Ecto neural progenitor cell (in vitro differentiated cells): ENCODE measurements around the gene CALCOCO2.
"Not testable (repeated sequence)": the region's sequence is repeated elsewhere in the genome, so short reads cannot be mapped to it uniquely, and the experiment has no call there.

Experiments used
- DNase-seq: peaks from one replicate; pipeline ENCODE4 v3.0.0-alpha.2; 2018; ENCODE audit warnings: low spot score

Gene CALCOCO2

GRCh38 chr17:48825446-48826381, 5.1 kb upstream of the CALCOCO2 start:
- DNase-seq, result no peak

GRCh38 chr17:48831549-48831883, 681 bp downstream of the CALCOCO2 start:
- DNase-seq, result no peak

GRCh38 chr17:48834973-48835372, 4.1 kb downstream of the CALCOCO2 start:
- no peak for DNase-seq

GRCh38 chr17:48835971-48836370, 5.1 kb downstream of the CALCOCO2 start:
- no peak for DNase-seq

- not testable (repeated sequence) for DNase-seq
Measured at GRCh38 chr17:48837458-48837857, 6.6 kb downstream of the CALCOCO2 start.

GRCh38 chr17:48840441-48840840, 9.6 kb downstream of the CALCOCO2 start:
- DNase-seq, result no peak

- DNase-seq, result no peak
Measured at GRCh38 chr17:48841395-48841831, 10.6 kb downstream of the CALCOCO2 start.

GRCh38 chr17:48842746-48843145, 11.9 kb downstream of the CALCOCO2 start:
- DNase-seq, result no peak

GRCh38 chr17:48843187-48843900, 12.5 kb downstream of the CALCOCO2 start:
- DNase-seq, result no peak

- no peak for DNase-seq
Measured at GRCh38 chr17:48850792-48851323, 20.0 kb downstream of the CALCOCO2 start.

GRCh38 chr17:48854774-48855476, 24.1 kb downstream of the CALCOCO2 start:
- DNase-seq, result no peak

- no peak for DNase-seq
Measured at GRCh38 chr17:48856122-48856821, 25.4 kb downstream of the CALCOCO2 start.

- no peak for DNase-seq
Measured at GRCh38 chr17:48860034-48860433, 29.2 kb downstream of the CALCOCO2 start.

- no peak for DNase-seq
Measured at GRCh38 chr17:48860456-48860855, 29.6 kb downstream of the CALCOCO2 start.

GRCh38 chr17:48868916-48869500, 38.2 kb downstream of the CALCOCO2 start:
- no peak for DNase-seq

GRCh38 chr17:48869821-48870318, 39.0 kb downstream of the CALCOCO2 start:
- DNase-seq, result no peak

- no peak for DNase-seq
Measured at GRCh38 chr17:48871035-48871550, 40.3 kb downstream of the CALCOCO2 start.

- DNase-seq, result no peak
Measured at GRCh38 chr17:48871551-48872351, 40.9 kb downstream of the CALCOCO2 start.

GRCh38 chr17:48872409-48872808, 41.6 kb downstream of the CALCOCO2 start:
- not testable (repeated sequence) for DNase-seq

- DNase-seq, result no peak
Measured at GRCh38 chr17:48873209-48873608, 42.4 kb downstream of the CALCOCO2 start.
